Superior temporal gyrus (tissue), 1 donor: ENCODE measurements around the gene FARS2.

Experiments used
- DNase-seq: peaks from one replicate; pipeline ENCODE4 v3.0.0-alpha.2; 2016; ENCODE audit errors: extremely low spot score

The FARS2 gene

GRCh38 chr6:5425797-5426196 lies 164.5 kb downstream of the FARS2 start:
- DNase-seq = no peak

- no peak for DNase-seq
Observed at GRCh38 chr6:5427586-5427985, 166.3 kb downstream of the FARS2 start.

DNA sequence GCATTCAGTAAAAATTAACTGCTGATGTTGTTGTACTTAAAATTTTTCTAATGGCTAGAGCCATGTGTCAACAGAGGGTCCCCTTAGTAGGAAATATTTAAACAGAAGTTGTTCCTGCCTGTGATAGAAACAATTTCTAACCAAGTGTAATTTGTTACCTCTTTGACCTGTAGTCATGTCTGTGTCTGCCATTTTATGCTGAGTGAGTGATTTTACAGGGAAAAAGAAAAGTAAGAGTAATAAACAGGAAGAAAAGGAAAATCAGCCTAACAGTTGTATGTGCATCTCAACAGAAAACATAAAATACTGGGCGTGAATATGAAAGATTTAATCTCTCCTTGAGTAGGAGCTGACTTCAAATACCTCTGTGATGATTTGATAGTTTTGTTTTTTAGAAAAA lies 172.0 kb downstream of the FARS2 start:
- DNase-seq = no peak

- DNase-seq = peak; percentile 44
Observed at GRCh38 chr6:5435449-5435848, 174.1 kb downstream of the FARS2 start.

DNA sequence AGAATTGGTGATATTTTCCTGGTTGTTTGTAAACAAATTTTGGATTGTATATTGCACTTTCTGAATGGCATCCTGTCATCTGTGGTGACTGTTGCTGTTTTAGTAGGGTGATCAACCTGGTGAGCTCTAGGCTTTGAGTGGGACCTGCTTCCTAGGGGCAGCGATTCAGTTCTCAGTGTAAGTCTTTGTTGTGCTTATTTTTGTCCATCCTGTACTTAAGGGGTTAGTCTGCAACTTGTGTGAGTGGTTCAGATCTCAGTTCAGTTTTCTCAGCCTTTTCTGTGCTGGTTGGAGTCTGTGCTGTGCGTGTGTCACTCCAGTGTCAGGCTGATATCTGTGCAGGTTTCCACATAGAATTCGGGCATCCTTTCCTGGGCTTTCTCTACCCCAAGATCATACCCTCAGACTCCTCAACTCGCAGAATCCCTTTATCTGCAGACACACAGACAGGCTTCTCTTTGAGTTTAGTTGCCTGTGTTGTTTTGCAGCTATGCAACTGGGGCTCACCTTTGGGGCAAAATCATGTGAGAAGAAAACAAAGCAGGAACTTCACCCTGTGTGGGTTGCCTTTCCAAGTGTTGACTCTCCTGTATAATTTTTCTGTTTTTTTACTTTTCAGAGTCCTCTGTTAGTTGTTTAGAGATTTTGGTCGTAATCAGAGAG lies 177.7 kb downstream of the FARS2 start:
- no peak for DNase-seq

GRCh38 chr6:5439749-5440148 lies 178.4 kb downstream of the FARS2 start:
- no peak for DNase-seq

DNA sequence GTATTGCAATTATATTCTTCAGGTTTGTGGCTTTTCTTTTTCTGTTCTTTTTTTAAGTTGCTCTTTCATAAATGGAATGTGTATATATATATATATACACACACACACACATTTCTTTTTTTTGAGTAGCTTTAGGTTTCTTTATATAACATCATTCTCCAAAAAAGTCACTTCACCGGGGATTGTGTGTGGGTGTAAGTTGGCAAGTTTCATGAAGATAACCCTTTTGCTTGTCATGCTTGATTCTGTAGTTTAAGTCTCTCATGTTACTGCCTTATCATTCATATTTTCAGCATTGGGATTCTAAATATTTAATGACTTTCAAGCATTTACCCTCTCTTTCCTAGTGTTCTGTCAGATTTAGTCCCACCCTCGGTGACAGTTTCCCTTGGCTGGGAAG lies 181.0 kb downstream of the FARS2 start:
- DNase-seq = no peak

DNA sequence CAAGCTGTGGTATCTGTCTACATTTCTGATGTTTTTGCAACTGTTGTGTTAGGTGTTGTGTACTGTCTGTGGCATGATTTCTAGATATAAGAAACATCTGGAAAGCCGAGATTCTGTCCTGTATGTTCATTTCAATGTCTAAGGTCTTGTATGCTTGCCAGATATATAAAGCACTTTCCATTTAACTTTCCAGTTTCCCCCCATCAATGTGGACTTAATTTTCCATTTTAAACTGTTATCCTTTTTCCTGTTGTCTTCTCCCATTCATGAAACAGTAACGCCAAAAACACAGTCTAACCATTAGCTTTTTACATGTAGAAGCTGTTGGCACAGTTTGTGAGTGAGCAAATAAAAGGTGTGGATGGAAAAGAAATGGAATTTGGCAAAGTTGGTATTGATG lies 181.6 kb downstream of the FARS2 start:
- no peak for DNase-seq

GRCh38 chr6:5443491-5443890 lies 182.2 kb downstream of the FARS2 start:
- DNase-seq = no peak

DNA sequence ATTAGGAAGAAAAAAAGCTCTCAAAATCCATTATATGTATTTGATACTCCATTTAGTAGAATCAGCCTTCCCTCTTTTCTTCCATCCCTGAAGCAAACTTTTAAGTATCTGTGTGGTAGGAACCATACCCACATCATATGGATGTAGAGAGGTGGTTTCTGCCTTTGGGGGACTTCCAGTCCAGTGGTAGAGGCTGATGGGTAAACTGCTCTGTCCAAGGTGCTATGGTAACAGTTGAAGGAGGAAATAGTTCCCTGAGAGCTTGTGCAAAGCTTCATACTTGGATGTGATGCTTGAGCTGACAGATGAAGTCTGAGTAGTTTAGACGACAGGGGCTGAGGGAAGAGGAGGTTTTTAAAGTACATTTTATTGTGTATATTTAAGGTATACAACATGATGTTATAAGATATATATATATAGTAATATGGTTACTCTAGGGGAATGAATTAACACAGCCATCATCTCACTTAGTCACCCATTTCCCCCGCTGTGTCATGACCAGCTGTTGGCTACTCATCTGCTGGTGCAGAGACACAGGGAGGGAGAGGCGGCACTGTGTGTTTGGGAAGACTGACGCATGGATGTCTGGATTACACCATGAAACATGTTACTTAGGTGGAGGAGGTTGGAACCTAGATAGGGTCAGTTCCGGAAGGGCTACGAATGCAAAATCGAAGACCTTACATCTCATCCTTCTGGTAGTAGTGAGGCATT lies 185.2 kb downstream of the FARS2 start:
- no peak for DNase-seq

DNA sequence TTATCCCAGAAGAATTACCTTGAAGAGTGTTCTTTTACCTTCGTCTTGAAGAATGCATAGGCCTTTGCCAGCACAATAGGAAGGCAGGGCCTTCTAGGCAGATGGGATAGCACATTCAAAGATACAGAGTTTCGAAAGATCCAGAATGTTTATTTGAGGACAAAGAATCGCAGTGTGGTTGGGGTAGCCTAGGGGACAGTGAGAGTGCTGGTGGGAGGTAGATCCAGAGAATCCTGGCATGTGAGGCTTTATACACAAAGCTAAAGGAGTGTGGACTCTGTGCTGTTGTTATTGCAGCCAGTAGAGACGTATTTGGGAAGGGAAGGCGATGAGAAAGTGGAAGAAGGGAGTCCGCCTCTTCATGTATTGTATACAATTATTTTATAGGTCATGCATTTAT lies 186.6 kb downstream of the FARS2 start:
- DNase-seq = no peak

- DNase-seq = no peak
Observed at GRCh38 chr6:5450073-5450472, 188.8 kb downstream of the FARS2 start.

DNA sequence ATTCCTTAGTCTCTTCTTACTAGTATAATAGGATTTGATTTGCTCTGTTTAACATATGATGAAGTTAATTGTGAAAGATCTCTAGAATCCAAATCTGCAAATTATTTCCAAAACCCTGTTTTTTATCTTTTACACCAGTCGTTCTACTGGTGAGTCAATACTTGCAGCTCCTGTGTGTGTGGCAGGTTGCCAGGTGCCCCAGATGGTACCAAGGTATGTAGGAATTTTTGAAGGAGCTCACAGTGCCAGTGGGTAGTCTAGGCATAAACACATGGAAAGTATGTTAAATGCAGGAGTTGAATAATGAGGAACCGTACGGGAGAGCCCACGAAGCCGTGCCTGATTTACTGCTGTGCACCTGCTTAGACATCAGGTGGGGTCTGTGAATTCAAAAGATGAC lies 192.2 kb downstream of the FARS2 start:
- no peak for DNase-seq

- no peak for DNase-seq
Observed at GRCh38 chr6:5455142-5455541, 193.8 kb downstream of the FARS2 start.

GRCh38 chr6:5457041-5457440 lies 195.7 kb downstream of the FARS2 start:
- DNase-seq = peak; percentile 44

DNA sequence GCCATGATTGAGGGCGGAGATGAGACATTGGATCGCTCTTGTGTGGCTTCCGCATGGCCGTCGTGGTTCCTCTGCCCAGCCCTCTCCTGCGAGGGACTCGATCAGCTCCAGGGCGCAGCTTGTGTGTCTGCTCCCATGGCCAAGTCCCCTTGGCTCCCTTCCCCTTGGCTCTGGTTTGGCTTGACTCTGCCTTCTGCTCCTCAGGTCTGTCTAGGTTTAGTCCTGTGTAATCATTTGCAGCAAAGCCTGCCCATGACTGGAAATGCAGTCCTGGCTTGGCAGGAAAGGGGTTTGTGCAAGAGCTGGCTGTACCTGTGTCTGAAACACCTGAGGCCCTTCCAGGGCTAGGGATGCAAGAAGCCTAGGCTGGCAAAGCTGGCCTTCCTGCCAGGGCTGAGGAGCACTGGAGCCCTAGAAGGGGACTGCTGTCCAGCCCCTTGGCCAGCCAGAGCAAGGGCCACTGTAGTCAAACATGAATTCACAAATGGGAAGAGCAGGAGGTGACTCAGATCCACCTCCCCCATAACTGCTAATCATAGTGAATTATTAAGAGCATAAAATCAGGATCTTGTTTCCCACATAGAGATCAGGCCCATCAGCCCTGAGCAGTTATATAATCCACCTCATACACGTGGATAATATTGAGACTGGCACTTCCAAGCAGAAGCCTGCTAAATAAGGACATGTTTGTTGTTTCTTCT lies 196.8 kb downstream of the FARS2 start:
- no peak for DNase-seq

GRCh38 chr6:5459346-5459745 lies 198.0 kb downstream of the FARS2 start:
- DNase-seq = no peak

DNA sequence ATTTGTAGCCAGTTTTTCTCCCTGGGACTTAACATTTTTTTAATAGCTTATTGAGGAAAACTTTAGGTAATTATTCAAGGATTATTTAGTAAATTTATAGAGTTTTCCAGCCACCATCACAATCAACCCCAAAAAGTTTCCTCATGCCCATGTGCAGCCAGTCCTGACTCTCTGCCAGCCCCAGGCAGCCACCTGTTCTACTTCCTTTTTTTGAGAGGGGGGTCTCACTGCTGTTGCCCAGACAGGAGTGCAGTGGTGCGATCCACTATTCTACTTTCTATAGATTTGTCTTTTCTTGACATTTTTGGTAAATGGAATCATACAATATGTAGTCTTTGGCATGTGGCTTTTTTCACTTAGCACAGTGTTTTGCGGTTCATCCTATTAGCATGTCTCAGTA lies 200.1 kb downstream of the FARS2 start:
- DNase-seq = no peak

- no peak for DNase-seq
Observed at GRCh38 chr6:5462856-5463255, 201.5 kb downstream of the FARS2 start.

DNA sequence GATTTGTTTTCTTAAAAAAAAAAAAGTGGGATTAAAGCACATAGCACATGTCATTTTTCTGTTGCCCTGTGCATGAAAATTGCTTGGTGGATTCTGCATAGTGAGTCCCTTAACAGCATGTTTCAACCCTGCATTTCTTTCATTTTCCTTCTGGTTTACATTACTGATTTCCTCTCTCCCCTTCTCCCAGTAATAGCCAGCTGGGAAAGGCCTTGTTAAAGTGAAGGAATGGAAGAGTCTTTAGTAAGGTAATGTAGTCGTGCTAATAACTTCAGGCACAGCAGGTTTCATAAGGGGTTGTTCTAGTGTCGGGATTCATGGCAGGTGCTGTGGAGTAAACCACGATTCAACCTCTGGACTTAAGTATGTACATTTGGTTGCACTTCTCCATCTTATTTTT lies 202.4 kb downstream of the FARS2 start:
- DNase-seq = no peak

GRCh38 chr6:5464099-5464885 lies 203.0 kb downstream of the FARS2 start:
- DNase-seq = no peak
